Activated CD4-positive, CD25-positive, alpha-beta regulatory T cell treated with anti-CD3 and anti-CD28 coated beads, Interleukin-2, amount 50 U/mL, for 24 hours (primary cell): ENCODE results near the gene PAEP.
"Not testable (repeated sequence)": the region's sequence is repeated elsewhere in the genome, so short reads cannot be mapped to it uniquely, and the experiment has no call there.

Experiments
- ATAC-seq, 2 donors: fragments of 150-1000 bp; cut with Tn5 transposase; one replicate each; pipeline ENCODE4 v1.10.0; 2021; ENCODE audit warnings: mild to moderate bottlenecking in 1 of 2, moderate library complexity in 1 of 2

PAEP gene

GRCh38 chr9:135561391-135562234 is at the start of gene PAEP:
TSS of gene PAEP (plus strand) at chr9:135561756.
- no peak for ATAC-seq

GRCh38 chr9:135512241-135512603 is 49.3 kb upstream of the PAEP start:
- no peak for ATAC-seq

- no peak for ATAC-seq
Observed at GRCh38 chr9:135512904-135513303, 48.7 kb upstream of the PAEP start.

- no peak for ATAC-seq
Observed at GRCh38 chr9:135513351-135513846, 48.2 kb upstream of the PAEP start.

DNA sequence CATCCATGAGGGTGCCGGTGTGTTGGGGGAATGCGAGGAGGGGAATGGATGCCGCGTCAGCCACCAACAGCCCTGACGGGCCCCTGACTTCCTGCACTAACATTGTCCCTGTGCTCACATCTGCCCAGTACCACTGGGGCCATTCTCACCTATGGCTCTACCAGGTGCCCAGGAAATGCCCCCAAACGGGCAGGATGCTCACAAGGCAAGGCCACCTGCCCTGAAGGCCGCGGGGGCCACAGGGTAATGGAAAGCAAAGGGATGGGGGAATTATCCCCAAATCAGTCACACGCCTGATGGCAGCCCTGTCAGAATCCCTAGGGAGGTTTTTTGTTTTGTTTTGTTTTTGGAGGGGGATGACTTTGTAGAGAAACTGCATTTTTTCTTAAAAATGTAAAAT is 47.6 kb upstream of the PAEP start:
- not testable (repeated sequence) for ATAC-seq

DNA sequence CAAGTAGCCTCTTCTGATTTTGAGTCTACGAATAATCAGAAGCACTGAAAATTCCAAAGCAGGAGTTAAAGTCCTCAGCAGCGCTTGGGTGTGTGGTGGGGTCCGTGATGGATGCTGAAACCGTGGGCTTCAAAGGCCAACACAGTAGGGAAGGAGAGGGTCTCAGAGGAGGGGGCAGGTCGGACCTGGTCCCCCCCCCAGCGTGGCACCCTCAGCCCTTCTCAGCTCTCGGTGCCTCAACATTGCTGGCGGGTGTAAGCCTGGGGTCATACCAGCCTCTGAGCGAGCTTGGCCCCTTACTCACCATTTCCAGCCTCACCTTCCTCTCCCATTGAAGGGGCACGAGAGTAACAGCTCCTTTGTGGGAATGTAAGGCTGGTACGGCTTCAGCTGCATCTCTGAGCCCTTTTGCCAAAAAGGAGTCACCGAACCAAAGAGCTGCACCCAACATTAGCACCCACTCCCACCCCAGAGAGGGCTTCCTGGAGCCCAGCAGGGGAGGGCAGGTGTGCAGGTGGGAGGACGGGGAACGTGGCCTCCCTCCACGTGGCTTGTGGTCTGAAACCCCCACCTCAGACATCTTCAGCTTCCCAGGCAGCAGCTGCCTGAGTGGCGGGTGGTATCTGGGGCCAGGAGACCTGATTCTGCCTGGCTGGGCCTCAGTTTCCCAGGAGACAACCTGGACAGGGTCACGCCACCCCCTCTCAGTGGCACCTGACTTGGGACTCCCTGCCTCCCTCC is 47.0 kb upstream of the PAEP start:
- no peak for ATAC-seq

GRCh38 chr9:135515083-135515951 is 46.2 kb upstream of the PAEP start:
- no peak for ATAC-seq

DNA sequence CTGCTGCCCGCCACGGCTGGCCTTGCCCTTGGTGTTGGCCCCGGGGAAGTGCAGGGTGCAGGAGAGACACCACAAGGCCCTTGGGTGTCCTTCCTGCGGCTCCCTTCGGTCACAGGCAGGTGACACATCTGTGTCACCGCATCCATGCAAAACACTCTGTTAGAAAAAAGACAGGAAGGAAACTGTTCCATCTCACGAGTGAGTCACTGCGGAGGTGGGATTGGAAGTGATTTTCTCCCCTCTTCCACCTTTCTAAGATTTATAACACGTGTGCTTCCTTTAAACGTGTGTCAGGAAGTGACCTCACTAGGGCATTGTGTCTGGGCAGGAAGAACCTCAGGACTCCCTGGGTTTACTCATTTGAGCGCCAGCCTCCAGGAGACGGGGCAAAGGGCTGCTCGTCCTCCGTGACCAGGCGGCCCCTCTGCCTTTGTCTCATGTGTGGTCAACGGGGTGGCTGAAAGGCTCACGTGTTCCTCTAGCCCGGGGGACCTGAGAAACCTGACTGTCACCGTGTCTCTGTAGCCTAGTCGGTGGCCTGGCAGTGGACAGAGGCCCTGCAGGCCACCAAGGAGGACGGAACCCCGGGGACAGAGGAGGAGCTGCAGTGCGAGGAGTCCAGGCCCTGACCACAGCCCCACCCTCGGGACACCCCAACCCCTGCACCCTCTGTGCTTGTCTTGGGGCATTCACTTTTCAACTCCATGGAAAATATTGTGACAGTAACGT is 45.3 kb upstream of the PAEP start:
- ATAC-seq, result no peak

- ATAC-seq, result no peak
Observed at GRCh38 chr9:135517407-135517822, 44.1 kb upstream of the PAEP start.

DNA sequence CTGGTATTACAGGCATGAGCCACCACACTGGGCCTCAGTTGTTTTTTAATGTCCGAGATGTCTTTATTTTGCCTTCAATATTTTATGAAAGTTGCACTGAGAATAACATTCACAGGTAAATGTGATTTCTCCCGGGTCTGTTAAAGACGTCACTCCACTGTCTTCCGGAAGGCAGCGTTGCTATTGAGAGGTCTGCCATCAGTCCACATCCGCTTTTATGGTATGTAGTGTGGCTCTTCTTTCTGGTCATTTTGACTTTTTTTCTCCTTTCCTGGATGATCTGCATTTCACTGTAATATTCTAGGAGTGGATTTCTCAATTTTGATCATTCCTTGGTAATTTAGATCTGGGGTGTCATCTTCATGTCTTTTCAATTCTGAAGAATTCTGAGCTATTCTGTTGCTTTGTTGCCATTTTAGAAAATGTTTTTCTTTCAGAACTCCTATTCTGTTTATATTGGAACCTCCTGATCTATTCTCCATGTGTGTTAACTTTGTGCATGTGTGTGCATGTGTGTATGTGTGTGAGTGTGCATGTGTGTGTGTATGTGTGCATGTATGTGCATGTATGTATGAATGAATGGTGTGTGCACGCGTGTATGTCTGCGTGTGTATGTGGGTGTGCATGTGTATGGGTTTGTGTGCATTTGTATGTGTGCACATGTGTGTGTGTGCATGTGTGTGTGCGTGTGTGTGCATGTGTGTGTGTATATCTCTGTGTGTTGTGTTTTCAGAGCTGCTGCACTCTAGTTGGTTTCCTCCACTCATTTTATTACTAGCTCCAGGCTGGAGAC is 42.2 kb upstream of the PAEP start:
- ATAC-seq, result no peak

GRCh38 chr9:135520916-135521607 is 40.5 kb upstream of the PAEP start, which contains the start of gene LCN1:
TSS of gene LCN1 (plus strand) at chr9:135521440. CDS start at chr9:135521498, 58 bp downstream.
- ATAC-seq, result no peak

GRCh38 chr9:135521608-135522095 is 39.9 kb upstream of the PAEP start:
- no peak for ATAC-seq

GRCh38 chr9:135522137-135522877 is 39.2 kb upstream of the PAEP start:
- no peak for ATAC-seq

- ATAC-seq, result no peak
Observed at GRCh38 chr9:135522931-135523330, 38.6 kb upstream of the PAEP start.

DNA sequence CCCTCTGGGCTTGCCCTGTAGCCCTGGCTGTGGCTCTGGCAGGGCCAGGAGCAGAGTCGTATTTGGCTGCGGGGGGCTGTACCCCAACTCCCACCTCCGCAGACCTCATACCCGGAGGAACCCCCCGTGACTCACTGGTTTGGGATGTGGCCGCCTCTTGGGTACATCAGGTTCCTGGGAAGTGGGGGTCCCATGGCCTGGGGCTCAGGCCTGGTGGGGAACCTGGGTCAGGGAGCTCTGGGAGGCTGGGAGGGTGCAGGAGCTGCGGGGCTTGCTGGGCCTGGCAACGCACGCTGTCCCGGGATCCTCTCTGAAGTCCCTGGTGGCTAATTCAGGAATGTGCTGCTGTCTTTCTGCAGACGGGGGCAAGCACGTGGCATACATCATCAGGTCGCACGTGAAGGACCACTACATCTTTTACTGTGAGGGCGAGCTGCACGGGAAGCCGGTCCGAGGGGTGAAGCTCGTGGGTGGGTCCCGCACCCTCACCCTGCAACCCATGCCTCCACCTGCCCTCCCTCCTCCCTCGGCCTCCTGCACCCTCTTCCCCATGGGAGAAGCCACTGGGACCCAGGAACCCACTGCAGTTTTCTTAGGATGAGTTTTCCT is 37.9 kb upstream of the PAEP start:
- ATAC-seq, result no peak

DNA sequence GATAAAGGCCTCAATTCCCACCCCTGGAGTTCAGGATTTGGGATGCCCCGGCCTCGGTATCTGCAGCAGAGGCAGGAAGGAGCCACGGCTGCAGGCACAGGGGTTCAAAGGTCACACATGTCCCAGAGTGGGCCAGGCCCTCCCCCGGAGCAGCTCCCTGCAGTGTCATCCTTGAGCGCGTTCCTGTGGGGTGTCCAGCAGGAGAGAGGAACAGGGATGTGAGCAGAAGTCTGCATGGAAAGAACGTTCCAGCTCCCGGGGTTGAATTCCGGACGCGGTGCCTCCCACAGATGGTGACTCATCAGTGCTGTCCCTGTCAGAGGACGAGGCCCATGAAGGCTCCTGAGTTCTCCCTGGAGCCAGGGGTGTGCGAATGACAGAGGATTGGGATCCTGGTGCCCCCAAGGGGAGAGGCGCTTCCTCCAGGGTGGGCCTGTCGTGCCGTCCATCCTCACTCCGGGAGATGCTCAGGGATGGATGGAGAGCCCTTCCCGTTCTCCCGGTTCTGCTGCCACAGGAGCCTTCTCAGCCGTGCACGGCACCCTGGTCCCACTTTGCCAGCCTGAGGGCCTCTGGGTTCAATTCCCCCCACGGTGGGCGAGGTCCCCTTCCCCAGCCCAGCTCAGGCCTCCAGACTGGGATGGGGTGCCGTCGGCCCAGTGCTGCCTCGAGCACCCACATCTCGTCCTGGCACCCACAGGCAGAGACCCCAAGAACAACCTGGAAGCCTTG is 37.3 kb upstream of the PAEP start:
- no peak for ATAC-seq

DNA sequence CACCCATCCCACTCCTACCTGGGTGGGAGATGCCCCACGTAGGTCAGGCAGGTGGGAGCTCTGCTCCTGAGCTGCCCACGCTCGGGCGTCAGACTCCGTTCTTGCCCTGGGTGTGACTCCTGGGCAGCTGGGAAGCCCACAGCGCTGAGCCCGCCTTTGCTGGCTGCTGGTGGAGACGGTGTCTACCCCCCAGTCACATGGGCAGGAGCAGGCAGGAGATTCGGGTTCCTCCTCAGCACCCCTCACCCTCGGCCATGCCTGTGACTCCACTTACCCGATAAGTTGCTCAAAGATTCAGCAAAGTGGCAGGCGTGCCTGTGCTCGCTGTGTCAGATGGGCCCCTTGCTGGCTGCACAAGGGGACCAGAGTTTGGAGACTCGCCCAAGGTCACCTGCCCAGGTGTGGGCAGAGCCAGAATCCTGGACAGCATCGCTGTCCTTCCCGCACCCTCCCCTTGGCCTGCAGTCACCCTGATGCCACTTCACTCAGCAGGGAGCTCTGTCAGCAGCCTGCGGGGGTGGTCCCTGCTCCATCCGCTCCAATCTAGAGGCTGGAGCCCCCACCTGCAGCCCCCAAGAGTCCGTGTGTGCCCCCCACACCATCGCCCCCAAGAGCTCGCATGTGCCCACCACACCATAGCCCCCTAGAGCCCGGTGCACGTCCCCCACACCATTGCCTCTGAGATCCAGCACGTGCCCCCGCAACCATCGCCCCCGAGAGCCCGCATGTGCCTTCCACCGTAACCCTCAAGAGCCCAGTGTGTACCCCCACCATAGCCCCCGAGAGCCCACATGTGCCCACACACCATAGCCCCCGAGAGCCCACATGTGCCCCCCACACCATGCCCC is 36.1 kb upstream of the PAEP start:
- no peak for ATAC-seq
